ENCODE results near the gene XPO1. TPM values are rescaled to one million over a fixed set of nuclear protein-coding genes. Genes with fewer than 3 reads are reported as not detected.

The XPO1 gene
- total and polyA plus RNA-seq, 2 experiments from 2014 or later: 115 to 485 TPM

DNA sequence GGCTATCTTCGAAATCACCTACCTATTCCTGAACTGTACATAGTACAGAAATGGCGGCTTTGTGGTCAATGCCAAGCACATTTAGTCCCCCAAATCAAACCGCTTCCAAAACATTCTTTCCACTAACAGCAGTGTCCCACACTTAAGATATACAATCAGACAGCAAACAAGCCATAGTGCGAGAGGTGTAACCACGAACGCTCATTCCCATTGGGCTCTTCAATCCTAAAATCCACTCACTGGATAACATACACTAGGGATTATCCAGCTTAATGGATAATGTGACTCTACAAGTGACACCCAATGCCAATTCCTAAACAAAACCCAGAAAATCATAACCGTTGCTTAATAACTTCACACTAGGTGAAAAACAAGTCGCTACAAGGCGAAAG, 2.0 kb downstream of the XPO1 start (continued):
- TF ChIP-seq, protein P1, sequence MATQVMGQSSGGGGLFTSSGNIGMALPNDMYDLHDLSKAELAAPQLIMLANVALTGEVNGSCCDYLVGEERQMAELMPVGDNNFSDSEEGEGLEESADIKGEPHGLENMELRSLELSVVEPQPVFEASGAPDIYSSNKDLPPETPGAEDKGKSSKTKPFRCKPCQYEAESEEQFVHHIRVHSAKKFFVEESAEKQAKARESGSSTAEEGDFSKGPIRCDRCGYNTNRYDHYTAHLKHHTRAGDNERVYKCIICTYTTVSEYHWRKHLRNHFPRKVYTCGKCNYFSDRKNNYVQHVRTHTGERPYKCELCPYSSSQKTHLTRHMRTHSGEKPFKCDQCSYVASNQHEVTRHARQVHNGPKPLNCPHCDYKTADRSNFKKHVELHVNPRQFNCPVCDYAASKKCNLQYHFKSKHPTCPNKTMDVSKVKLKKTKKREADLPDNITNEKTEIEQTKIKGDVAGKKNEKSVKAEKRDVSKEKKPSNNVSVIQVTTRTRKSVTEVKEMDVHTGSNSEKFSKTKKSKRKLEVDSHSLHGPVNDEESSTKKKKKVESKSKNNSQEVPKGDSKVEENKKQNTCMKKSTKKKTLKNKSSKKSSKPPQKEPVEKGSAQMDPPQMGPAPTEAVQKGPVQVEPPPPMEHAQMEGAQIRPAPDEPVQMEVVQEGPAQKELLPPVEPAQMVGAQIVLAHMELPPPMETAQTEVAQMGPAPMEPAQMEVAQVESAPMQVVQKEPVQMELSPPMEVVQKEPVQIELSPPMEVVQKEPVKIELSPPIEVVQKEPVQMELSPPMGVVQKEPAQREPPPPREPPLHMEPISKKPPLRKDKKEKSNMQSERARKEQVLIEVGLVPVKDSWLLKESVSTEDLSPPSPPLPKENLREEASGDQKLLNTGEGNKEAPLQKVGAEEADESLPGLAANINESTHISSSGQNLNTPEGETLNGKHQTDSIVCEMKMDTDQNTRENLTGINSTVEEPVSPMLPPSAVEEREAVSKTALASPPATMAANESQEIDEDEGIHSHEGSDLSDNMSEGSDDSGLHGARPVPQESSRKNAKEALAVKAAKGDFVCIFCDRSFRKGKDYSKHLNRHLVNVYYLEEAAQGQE (IDR thresholded peaks at IDR 0.05; ENCODE audit: unreplicated experiment): no peak
- TF ChIP-seq CREB1 (CRISPR knock-in tag; IDR thresholded peaks at IDR 0.05; ENCODE audit: low read depth) (no peak), STAT1 (IDR thresholded peaks at IDR 0.05; ENCODE audit: unreplicated experiment) (no peak), JUNB (IDR thresholded peaks at IDR 0.05; ENCODE audit: unreplicated experiment) (no peak)
- TF ChIP-seq, protein P2, sequence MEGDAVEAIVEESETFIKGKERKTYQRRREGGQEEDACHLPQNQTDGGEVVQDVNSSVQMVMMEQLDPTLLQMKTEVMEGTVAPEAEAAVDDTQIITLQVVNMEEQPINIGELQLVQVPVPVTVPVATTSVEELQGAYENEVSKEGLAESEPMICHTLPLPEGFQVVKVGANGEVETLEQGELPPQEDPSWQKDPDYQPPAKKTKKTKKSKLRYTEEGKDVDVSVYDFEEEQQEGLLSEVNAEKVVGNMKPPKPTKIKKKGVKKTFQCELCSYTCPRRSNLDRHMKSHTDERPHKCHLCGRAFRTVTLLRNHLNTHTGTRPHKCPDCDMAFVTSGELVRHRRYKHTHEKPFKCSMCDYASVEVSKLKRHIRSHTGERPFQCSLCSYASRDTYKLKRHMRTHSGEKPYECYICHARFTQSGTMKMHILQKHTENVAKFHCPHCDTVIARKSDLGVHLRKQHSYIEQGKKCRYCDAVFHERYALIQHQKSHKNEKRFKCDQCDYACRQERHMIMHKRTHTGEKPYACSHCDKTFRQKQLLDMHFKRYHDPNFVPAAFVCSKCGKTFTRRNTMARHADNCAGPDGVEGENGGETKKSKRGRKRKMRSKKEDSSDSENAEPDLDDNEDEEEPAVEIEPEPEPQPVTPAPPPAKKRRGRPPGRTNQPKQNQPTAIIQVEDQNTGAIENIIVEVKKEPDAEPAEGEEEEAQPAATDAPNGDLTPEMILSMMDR (conservative IDR thresholded peaks at IDR 0.05; ENCODE audit: low read depth in 2 of 2): no peak

GRCh38 chr2:61535449-61535848, 2.7 kb downstream of the XPO1 start:
- ATAC-seq: no peak
- Histone ChIP-seq H3K9me2 (ENCODE audit: insufficient read depth) (no peaks in the 10 kb centered on the region), H2AFZ (no peak overlapping the region), H4K20me1 (replicated peaks; ENCODE audit: insufficient read depth) (peaks cover 51% of the 10 kb centered on the region), H3K4me1 (ENCODE audit: insufficient read depth) (peaks cover 20% of the 10 kb centered on the region), H3K4me3 (peak overlapping the region; percentile 82), H3K4me2 (peak overlapping the region; percentile 77), H3K79me2 (replicated peaks; ENCODE audit: insufficient read depth) (peaks cover 73% of the 10 kb centered on the region), H3K27me3 (ENCODE audit: insufficient read depth) (no peaks in the 10 kb centered on the region), H3K36me3 (ENCODE audit: insufficient read depth) (peaks cover 10% of the 10 kb centered on the region; the same call in 1 of the 2 replicates), H3F3A (replicated peaks; ENCODE audit: low read depth) (peaks cover 11% of the 10 kb centered on the region), H3K27ac (ENCODE audit: low read depth) (peak overlapping the region; percentile 97; the same call in 1 of the 2 replicates)
- Mint-ChIP-seq H3K9me3 (peaks cover 12% of the 10 kb centered on the region), H3K27ac (peak overlapping the region; percentile 62; the same call in 1 of the 2 replicates), H3K27me3 (ENCODE audit: insufficient read depth, low read depth, poor library complexity) (peaks cover 19% of the 10 kb centered on the region), H3K36me3 (ENCODE audit: low read depth) (peaks cover 60% of the 10 kb centered on the region), H3K4me3 (peak overlapping the region; percentile 98), H3K4me1 (peaks cover 33% of the 10 kb centered on the region; the same call in 2 of the 3 replicates)
- no peak for TF ChIP-seq STAT1 (IDR thresholded peaks at IDR 0.05; ENCODE audit: unreplicated experiment)
- no peak for TF ChIP-seq CREB1 (CRISPR knock-in tag; IDR thresholded peaks at IDR 0.05; ENCODE audit: low read depth)
- TF ChIP-seq, protein P2 (conservative IDR thresholded peaks at IDR 0.05; ENCODE audit: low read depth in 2 of 2): no peak
- DNase-seq (ENCODE audit: low spot score): no peak

Measured in GM23338 (cell line).